BE2C (cell line): ENCODE measurements around the gene ANHX.

Source experiments
- DNase-seq: peaks from one replicate; pipeline ENCODE4 v3.0.0-alpha.2; 2020
- H3K27me3 ChIP-seq: fragments of 250-450 bp; sonication (Bioruptor Pico); 2 replicates; pipeline ENCODE4 v1.5.1; 2020; ENCODE audit warnings: mild to moderate bottlenecking
- H3K36me3 ChIP-seq: fragments of 250-450 bp; sonication (Bioruptor Pico); 2 replicates; pipeline ENCODE4 v1.5.1; 2020; ENCODE audit warnings: mild to moderate bottlenecking
- H3K4me1 ChIP-seq: fragments of 250-450 bp; sonication (Bioruptor Pico); 2 replicates; pipeline ENCODE4 v1.5.1; 2020
- H3K4me3 ChIP-seq: 2 replicates; pipeline ENCODE4 v1.5.1; 2011; ENCODE audit warnings: low read depth, low read length
- H3K9me3 ChIP-seq: fragments of 250-450 bp; sonication (Bioruptor Pico); 2 replicates; pipeline ENCODE4 v1.5.1; 2020
- CTCF ChIP-seq: IDR thresholded peaks from 2 replicates; pipeline ENCODE4 v1.5.1; 2012; ENCODE audit warnings: mild to moderate bottlenecking, low read depth, low read length

ANHX gene

GRCh38 chr12:133226690-133227089, 9.0 kb downstream of the ANHX start:
- DNase-seq = no peak
- H3K27me3 ChIP-seq = no peaks in the 10 kb centered on the region
- TF ChIP-seq CTCF = no peak
- H3K4me3 ChIP-seq = no peak overlapping the region
- H3K36me3 ChIP-seq = no peaks in the 10 kb centered on the region
- no peaks in the 10 kb centered on the region for H3K4me1 ChIP-seq
- peaks cover 2% of the 10 kb centered on the region; the same call in 1 of the 2 replicates for H3K9me3 ChIP-seq

- no peak overlapping the region for H3K4me3 ChIP-seq
- DNase-seq = no peak
- no peaks in the 10 kb centered on the region for H3K36me3 ChIP-seq
- no peaks in the 10 kb centered on the region for H3K27me3 ChIP-seq
- no peaks in the 10 kb centered on the region for H3K9me3 ChIP-seq
- no peaks in the 10 kb centered on the region for H3K4me1 ChIP-seq
- TF ChIP-seq CTCF = no peak
Observed at GRCh38 chr12:133225527-133225926, 10.2 kb downstream of the ANHX start.

- TF ChIP-seq CTCF = no peak
- Histone ChIP-seq H3K36me3 (no peaks in the 10 kb centered on the region), H3K27me3 (no peaks in the 10 kb centered on the region), H3K9me3 (peaks cover 3% of the 10 kb centered on the region; the same call in 1 of the 2 replicates), H3K4me3 (no peak overlapping the region), H3K4me1 (no peaks in the 10 kb centered on the region)
- DNase-seq = no peak
Observed at GRCh38 chr12:133222211-133222610, 13.5 kb downstream of the ANHX start.

GRCh38 chr12:133221241-133221640, 14.4 kb downstream of the ANHX start:
- Histone ChIP-seq H3K4me1 (no peaks in the 10 kb centered on the region), H3K27me3 (no peaks in the 10 kb centered on the region), H3K4me3 (no peak overlapping the region), H3K36me3 (no peaks in the 10 kb centered on the region), H3K9me3 (peaks cover 3% of the 10 kb centered on the region; the same call in 1 of the 2 replicates)
- no peak for DNase-seq
- TF ChIP-seq CTCF = no peak

GRCh38 chr12:133220521-133220920, 15.2 kb downstream of the ANHX start:
- Histone ChIP-seq H3K4me3 (no peak overlapping the region), H3K27me3 (no peaks in the 10 kb centered on the region), H3K9me3 (peaks cover 3% of the 10 kb centered on the region; the same call in 1 of the 2 replicates), H3K4me1 (no peaks in the 10 kb centered on the region), H3K36me3 (no peaks in the 10 kb centered on the region)
- DNase-seq = no peak
- TF ChIP-seq CTCF = no peak

GRCh38 chr12:133217219-133217618, 18.5 kb downstream of the ANHX start:
- H3K36me3 ChIP-seq = no peaks in the 10 kb centered on the region
- no peak for TF ChIP-seq CTCF
- no peak for DNase-seq
- H3K9me3 ChIP-seq = peaks cover 5% of the 10 kb centered on the region; the same call in 1 of the 2 replicates
- no peak overlapping the region for H3K4me3 ChIP-seq
- no peaks in the 10 kb centered on the region for H3K4me1 ChIP-seq
- no peaks in the 10 kb centered on the region for H3K27me3 ChIP-seq
